Measurements from ENCODE around the gene TRAF2. TPM values are rescaled to one million over a fixed set of nuclear protein-coding genes. Genes with fewer than 3 reads are reported as not detected.

Gene TRAF2
- total RNA-seq, 1 donor from 2014 or later: 16.4 TPM

DNA sequence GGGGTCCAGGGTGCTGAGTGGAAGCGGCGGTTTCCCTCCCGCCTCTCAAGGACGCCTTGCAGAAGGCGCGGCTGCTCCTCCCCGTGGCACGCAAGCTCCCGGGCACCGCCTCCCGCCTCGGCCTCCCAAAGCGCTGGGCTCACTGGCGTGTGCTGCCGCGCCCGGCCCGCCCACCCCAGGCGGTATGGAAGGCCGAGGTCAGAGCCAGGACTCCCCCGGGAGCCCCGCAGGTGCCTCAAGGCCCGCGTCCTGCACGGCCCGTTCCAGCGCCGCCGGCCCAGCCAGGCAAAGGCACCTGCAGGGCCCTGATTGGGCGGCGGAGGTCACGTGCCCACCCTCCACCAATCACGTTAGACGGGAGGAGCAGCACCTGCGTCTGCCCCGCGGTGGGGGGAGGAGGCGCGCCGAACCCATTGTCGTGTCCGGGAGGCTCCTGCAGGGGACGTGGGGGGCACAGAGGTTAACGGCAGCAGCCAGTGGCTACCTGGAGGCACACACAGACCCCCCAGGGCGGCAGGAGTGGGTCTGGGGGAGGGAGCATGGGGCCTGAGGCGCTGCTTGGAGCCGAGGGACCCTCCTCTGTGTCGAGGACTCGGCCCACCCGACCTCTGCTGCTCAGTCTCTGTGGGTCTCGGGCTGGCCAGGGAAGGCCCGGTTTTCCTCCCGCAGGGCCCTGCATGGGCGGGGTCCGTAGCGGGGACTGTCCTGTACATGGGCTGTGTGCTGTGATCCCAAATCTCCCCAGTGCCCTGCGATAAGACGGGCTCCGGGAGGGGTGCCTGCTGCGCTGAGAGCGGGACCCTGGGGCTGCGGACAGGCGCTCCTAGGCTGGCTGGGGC lies 63.7 kb downstream of the TRAF2 start:
- DNase-seq (ENCODE audit: low spot score): peak; percentile 96

DNA sequence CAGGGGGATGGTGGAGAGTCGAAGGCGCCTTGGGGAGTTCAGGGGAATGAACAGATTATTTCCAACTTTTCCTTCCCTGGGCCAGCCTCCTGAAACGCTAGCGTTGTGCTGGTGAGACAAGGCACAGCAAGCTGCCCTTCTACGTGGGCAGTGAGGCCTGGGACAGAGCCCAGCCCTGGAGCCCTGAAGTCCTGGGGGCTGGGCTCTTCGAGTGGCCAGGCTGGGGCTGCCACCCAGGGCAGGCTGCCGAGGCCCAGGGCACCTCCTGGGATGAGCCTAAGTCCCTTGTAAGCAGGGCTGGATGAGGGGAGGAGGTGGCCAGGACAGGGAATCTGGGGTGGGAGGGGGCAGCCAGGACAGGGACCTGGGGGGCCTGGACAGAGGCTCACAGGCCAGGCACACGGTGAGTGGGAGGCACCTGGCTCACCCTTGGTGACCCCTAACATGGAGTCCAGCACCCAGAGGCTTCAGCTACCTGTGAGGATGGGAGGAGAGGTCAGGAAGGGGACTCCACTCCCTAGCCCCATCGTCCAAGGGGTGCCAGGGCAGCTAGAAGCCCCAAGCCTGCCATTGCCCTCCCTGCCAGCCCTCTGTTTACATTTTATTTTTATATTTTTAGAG lies 64.5 kb downstream of the TRAF2 start:
- no peak for DNase-seq (ENCODE audit: low spot score)

DNA sequence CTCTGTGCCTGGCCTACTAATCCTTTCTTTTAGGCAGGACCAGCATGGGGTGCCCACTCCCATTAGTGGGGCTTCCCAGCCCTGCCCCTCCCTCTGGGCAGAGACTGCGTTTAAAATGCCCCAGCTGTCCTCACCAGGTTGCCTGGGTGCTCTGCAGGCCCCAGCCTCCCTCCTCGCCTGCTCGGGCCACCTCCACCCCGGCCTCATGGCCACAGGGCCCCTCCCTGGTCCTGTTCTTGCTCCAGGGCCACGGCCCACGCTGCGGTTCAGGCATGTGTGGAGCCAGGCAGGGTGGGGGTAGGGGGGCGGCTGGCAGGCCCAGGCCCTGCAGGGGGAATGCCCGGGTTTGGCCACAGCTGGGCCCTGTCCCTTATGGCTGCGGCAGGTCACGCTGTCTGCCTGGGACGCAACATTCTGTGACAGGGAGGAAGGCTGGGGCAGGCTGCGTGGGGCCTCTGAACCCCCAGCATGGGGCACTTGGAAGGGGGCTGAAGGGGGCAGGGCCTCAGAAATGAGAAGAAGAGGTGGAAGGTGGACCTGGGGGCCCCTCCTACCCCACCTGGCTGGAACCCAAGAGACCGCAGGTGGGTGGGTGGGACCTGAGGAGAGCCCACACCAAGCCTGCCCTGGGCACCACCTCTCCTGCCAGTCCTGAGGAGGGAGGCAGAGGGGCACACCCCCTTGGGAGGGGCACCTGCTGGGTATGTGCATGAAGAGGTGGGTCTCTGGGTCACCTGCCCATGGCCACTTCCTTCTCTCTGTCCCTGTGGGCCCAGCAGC lies 65.4 kb downstream of the TRAF2 start, which contains the start of gene LCN12:
Gene LCN12 (plus strand): TSS at position 733 of the 780 bp plus-strand sequence. CDS start 55 bp downstream, outside the sequence.
- DNase-seq (ENCODE audit: low spot score): no peak

DNA sequence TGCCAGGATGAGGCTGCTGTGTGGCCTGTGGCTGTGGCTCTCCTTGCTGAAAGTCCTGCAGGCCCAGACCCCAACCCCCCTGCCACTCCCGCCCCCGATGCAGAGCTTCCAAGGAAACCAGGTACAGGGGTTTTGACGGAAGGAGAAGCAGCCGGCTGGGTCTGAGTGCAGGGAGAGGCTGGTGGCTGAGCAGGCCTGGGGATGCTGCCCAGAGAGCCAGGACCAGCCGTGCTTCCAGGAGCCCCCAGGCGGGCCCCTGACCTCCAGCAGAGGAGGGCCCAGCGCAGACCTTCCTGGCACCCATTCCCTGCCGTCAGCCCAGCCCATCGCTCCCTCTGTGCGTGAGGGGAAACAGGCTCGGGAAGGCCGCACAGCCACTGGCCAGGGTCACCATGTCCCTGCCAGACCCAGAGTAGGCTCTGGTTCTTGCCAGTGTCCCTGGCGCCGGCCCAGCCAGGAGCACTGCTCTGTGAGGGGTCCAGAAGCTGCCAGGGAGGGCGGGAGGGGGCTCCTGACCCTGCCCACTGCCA lies 66.1 kb downstream of the TRAF2 start:
- no peak for DNase-seq (ENCODE audit: low spot score)

DNA sequence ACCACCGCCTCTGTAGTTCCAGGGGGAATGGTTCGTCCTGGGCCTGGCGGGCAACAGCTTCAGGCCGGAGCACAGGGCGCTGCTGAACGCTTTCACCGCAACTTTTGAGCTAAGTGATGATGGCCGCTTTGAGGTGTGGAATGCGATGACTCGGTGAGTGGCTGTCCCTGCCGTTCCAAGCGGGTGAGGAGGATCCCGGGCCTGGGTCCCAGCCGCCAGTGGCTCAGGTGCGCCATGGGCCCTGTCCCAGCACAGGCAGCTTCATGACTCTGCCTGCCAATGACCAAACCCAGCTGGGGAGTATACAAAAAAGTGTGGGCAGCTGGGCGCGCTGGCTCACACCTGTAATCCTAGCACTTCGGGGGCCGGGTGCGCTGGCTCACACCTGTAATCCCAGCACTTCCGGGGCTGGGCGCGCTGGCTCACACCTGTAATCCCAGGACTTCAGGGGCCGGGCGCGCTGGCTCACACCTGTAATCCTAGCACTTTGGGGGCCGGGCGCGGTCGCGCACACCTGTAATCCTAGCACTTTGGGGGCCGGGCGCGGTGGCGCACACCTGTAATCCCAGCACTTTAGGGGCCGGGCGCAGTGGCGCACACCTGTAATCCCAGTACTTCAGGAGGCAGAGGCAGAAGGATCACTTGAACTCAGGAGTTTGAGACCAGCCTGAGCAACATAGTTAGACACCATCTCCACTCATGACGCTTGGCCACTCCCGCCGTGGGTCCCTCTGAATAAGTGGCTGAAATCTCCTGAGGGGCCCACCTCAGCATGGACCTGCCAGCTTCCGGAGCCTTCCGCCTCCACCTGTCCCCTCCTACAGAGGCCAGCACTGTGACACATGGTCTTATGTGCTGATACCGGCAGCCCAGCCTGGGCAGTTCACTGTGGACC lies 66.8 kb downstream of the TRAF2 start:
- no peak for DNase-seq (ENCODE audit: low spot score)

DNA sequence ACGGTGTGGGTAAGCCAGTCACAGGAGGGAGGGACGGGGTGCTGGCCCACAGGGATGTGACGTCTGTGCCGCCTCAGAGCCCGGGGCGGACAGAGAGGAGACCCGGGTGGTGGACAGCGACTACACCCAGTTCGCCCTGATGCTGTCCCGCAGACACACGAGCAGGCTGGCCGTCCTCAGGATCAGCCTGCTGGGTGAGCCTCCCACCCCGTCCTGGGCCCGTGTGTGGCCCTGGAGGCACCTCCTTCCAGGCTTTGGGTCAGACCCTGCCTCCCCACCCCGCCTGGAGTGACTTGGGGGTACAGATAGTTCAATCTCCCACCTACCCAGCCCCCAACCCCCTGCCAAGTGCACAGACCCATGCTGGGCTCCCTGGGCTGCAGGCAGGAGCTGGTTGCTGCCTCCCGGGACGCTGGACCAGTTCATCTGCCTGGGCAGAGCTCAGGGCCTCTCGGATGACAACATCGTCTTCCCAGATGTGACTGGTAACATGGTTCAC lies 67.5 kb downstream of the TRAF2 start:
- DNase-seq (ENCODE audit: low spot score): no peak

DNA sequence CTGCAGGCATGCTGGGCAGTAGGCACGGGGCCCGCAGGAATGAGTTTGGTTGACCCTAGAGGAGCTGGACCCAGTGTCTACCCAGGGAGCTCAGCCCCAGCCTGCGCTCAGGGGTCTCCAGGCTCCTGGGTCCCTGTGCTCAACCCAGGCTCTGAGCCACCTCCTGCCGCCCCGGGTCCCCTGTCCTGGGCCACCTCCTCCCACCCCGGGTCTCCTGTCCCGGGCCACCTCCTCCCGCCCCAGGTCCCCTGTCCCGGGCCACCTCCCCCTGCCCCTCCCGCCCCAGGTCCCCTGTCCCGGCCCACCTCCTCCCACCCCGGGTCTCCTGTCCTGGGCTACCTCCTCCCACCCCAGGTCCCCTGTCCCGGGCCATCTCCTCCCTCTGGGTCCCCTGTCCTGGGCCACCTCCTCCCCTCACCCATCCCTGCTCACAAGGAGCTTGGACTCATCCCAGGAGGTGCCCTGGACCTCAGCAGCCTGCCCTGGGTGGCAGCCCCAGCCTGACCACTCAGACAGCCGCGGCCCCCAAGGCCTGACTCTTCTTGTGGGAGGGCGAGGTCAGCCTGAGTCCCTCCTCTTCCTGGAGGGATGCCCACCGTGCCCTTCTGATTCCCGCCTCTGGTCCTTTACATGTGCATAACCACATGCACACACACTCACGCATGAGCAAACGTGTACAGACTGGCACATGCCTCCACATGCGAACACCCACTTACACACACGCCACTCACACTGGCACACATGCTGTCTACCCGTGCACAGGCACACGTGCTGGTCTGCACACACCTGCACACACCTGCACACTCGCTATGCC lies 68.2 kb downstream of the TRAF2 start:
- DNase-seq (ENCODE audit: low spot score): no peak

DNA sequence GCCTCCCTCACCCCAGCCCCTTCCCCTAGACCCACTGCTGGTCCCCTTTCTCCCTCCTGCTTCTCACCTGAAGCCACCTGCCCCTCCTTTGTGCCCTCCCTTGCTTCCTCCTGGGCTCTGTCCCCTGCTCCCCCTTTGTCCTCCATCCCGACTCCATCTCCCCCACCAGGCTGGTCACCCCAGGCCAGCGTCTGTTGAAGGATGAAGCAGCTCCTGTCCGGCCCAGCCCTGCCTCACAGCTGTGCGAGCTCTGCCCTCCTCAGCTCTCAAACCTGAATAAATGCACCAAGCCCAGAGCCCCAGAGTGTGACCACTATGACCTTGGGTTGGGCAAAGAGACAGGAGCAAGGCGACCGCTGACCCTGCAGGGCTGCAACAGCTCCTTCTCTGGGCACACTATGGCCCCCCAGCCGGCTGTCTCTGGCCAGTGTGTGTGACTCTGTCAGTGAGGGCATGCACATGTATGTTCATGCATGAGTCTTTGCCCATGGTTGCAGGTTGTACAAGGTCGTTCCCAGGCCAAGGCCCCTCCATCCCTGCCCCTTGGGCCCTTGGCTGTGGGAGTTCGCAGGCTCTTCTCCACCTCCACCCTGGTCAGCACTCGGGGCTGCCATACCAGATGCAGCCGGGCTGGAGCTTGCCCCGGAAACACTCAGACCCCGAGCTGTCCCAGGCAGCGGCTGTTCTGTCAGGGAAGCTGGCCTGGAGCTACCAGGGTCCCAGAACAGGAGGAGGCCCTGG lies 69.1 kb downstream of the TRAF2 start:
- DNase-seq (ENCODE audit: low spot score): no peak

DNA sequence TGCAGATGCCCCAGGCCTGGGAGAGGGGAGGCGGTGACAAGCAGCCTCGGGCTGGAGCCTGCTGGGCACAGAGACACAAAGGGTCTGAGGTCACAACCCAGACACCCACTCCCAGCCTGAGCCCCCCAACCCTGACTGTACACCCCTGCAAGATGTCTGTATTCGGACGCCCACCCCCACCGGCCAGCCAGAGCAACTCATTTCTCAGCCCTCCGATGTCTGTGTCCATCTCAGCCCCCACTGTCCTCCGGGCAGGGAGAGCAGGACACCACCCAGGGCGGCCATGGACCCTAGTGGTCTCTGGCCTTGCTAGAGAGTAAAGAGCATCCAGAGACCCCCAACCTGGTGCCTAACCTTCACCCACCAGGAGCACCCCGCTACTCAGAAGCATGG lies 69.6 kb downstream of the TRAF2 start:
- no peak for DNase-seq (ENCODE audit: low spot score)

DNA sequence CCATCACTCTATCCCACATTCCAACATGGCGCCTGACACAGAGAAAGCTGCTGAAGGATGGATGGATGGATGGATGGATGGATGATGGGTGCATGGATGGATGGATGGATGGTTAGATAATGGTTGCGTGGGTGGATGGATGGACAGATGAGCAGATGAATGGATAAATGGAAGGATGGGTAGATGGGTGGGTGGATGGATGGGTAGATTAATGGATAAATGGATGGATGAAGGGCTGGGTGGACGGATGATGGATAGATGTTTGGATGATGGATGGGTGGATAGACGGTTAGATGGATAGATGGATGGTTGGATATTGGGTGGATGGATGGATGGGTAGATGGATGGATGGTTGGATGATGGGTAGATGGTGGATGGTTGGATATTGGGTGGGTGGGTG lies 70.3 kb downstream of the TRAF2 start:
- DNase-seq (ENCODE audit: low spot score): no peak

DNA sequence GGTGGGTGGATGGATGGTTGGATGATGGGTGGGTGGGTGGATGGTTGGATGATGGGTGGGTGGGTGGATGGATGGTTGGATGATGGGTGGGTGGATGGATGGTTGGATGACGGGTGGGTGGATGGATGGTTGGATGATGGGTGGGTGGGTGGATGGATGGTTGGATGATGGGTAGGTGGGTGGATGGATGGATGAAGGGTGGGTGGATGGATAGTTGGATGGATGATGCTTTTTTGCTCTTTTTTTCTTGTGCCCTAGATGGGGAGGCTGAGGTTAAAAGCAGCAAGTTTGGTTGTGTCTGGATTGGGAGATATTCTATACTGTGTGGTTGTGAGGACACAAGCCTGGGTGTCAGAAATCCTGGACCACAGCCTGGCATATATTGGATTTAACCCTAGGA lies 71.1 kb downstream of the TRAF2 start:
- no peak for DNase-seq (ENCODE audit: low spot score)

DNA sequence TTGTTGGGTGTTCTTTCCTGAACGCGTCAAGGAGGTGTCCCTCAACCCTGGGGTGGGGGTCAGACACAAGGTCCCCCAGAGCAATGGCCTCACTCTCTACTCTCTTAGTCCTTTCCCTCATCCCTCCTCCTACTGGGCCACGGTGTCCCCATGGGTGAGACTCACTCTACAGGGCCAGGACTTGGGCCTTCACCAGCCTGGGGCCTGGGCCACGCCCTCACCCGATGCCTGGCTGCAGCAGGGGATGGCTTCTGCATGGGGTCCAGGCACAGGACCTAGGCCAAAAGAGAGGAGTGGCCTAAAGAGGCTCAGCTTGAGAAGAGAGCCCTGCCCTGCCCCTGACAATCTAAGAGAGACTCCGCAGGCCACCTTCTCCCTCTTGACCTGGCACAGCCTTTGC lies 71.6 kb downstream of the TRAF2 start:
- no peak for DNase-seq (ENCODE audit: low spot score)

DNA sequence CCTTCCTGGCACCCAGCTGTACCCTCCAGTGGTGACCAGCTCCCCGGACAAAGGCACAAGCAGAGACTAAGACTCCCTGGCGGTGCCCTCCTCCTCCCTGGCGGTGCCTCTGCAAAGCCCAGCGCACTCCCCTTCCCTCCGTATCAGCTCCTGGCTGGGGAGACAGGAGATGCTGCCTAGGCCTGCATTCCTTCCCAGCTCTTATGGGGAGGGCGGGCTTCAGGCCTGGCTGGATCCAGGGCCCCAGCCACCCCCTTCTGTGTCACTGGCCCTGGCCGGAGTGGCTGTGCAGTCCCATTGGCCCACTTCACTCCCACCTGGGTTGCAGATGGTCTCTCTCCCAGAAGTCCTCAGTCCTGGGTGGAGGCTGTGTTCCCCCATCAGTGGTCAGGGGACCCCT lies 72.2 kb downstream of the TRAF2 start:
- no peak for DNase-seq (ENCODE audit: low spot score)

DNA sequence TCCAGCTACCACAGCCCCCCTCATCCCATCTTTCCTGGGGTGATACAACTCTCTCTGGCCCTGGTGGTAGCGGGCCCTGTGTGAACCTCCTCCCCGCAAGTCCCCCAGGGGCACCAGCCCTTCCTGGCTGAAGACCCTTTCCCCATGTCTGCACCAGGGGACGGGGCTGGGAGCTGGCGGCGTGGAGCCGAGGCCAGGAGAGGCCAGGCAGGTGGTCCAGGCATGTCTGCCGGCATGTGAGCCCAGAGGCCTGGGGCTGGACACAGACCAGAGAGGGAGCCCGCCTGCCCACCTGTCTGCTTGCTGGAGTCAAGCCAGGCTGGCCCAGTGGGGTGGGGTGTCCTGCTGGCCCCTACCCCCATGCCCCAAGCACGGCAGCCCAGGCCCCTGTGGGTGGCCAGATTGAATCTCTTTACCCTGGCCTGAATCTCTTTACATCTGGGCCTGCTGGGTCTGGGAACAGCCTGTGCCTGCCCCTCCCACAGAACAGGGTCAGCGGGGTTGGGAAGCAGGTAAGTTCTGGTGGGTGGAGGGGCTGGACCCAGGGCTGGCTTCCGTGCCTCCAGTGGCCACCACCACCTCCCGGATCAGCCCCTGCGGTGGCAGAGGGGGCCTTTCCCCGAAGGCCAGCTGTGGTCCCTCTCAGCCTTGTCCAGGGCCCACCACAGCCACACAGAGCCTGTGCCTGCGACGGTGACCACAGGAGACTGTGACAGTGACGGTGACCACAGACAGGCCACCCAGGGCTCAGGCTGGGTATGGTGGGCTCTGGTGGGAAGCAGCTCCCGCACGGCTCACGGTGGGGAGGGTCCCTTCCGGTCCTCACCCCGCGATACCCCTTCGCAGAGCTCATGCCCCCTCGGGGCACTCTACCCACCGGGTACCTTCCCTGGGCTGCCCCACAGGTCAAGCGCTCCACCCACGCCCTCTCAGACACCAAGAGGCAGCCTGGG lies 72.9 kb downstream of the TRAF2 start:
- DNase-seq (ENCODE audit: low spot score): no peak

DNA sequence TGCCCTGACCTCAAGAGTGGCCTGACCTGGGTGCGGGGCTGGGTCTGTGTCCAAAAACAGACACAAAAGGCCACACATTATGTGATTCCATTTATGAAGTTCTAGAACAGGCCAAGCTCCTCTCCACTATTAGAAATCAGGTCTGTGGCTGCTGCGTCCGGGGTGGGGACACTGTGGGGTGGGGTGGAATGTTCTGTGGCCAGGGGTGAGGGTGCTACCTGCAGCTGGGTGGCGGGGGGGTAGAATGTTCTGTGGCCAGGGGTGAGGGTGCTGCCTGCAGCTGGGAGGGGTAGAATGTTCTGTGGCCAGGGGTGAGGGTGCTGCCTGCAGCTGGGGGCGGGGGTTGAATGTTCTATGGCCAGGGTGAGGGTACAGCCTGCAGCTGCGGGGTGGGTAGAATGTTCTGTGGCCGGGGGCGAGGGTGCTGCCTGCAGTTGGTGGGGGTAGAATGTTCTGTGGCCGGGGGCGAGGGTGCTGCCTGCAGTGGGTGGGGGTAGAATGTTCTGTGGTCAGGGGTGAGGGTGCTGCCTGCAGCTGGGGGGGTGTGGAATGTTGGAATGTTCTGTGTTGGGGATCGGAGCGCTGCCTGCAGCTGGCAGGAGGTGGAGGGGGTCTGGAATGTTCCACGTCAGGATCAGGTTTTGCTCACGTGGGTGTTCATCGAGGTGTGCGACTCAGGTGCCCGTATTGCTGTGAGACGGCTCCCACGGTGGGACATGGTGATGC lies 74.1 kb downstream of the TRAF2 start:
- no peak for DNase-seq (ENCODE audit: low spot score)

DNA sequence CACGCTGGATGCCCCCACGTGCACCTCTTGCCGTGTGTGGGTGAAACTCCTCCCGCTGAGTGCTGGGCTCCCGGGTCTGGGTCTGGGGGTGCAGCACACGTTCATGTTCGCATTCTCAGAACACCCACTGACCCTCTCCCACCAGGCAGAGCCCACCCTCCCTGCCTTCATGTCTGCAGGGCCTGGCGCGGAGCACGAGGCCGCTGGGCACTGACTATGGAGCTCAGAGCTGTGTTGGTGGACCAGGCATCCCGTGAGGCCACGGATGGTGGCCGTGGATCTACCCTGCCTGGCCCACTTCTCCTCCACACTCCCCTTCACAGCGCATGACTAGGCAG lies 74.6 kb downstream of the TRAF2 start:
- DNase-seq (ENCODE audit: low spot score): no peak

DNA sequence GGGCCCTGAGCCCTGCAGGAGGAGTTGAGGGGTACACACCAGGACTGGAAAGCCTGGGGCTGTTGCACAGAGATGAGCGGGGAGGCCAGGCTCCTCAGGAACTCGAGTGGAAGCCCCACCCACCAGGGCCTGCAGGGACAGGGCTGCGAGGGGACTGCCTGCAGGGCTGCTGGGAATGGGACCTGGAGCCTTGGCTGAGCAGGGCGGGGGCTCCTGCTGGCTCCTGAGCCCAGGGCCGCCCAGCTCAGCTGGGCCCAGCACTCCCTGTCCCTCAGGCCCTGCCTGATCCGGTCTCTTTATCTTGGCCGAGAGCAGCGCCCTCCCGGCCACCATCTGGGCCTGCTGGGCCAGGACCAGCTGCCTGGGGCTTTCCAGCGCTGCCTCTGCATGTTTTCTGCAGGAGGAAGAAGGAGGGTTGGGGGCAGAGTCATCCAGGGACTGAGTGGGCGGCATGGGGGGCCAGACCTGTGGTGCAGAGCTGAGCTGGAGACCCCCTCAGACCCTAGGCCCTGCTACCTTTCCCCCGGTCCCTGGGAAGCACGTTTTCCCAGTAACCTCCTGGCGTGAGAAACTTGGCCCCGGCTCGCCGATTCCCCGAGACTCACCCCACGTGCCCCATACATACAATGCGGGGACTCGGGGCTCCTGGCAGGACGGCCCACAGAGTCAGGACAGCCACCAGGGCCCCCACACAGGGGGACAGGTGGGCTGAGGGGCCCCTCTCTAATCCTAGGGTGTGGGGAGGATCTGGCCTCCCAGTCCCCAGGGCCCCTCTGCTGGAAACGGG lies 75.2 kb downstream of the TRAF2 start:
- no peak for DNase-seq (ENCODE audit: low spot score)

Data from ureter (tissue), 1 donor.